K562 (cell line): ENCODE measurements around the gene NLGN2. TPM values are rescaled to one million over a fixed set of nuclear protein-coding genes. Genes with fewer than 3 reads are reported as not detected.

Experiments
- CC2D1A ChIP-seq: fragments of 450-650 bp; IDR thresholded peaks from 2 replicates; pipeline ENCODE4 v1.6.1; 2017; ENCODE audit warnings: mild to moderate bottlenecking
- ETV5 ChIP-seq: sonication (generic); formaldehyde crosslinking; IDR thresholded peaks from 2 replicates; pipeline ENCODE4 v1.4.0; 2020; ENCODE audit warnings: low read depth, mild to moderate bottlenecking, missing genetic modification reagents
- FOS ChIP-seq: IDR thresholded peaks from 3 replicates; pipeline ENCODE4 v1.6.1; 2011; ENCODE audit not compliant: insufficient read length; ENCODE audit errors: extremely low read depth
- HIVEP1 ChIP-seq: fragments of 250-450 bp; sonication (Bioruptor Pico); IDR thresholded peaks from 2 replicates; pipeline ENCODE4 v1.4.0; 2020; ENCODE audit warnings: mild to moderate bottlenecking
- LEF1 ChIP-seq: fragments of 450-650 bp; IDR thresholded peaks from 2 replicates; pipeline ENCODE4 v1.6.1; 2016; ENCODE audit warnings: mild to moderate bottlenecking
- MTF1 ChIP-seq: fragments of 250-450 bp; sonication (Bioruptor Pico); IDR thresholded peaks from 2 replicates; pipeline ENCODE4 v1.9.0; 2021; ENCODE audit warnings: moderate library complexity, mild to moderate bottlenecking, inconsistent platforms, borderline replicate concordance
- NFE2 ChIP-seq: IDR thresholded peaks from 2 replicates; pipeline ENCODE4 v1.6.1; 2014; ENCODE audit warnings: antibody characterized with exemption, low read depth
- NFRKB ChIP-seq: fragments of 450-650 bp; IDR thresholded peaks from 2 replicates; pipeline ENCODE4 v1.6.1; 2016; ENCODE audit warnings: low read depth
- NUFIP1 ChIP-seq: fragments of 450-650 bp; IDR thresholded peaks from 2 replicates; pipeline ENCODE4 v1.6.1; 2018; ENCODE audit not compliant: partially characterized antibody
- PHB ChIP-seq: fragments of 250-450 bp; sonication (Bioruptor Pico); IDR thresholded peaks from 2 replicates; pipeline ENCODE4 v1.5.0; 2021
- PTBP1 ChIP-seq: fragments of 200-400 bp; formaldehyde crosslinking; IDR thresholded peaks from 2 replicates; pipeline ENCODE4 v1.6.1; 2017; ENCODE audit warnings: low read depth, low read length
- RBM17 ChIP-seq: fragments of 200-400 bp; formaldehyde crosslinking; IDR thresholded peaks from 2 replicates; pipeline ENCODE4 v1.6.1; 2017; ENCODE audit warnings: low read depth, mild to moderate bottlenecking, low read length, borderline replicate concordance
- RNF2 ChIP-seq: sonication (generic); IDR thresholded peaks from 2 replicates; pipeline ENCODE4 v1.6.1; 2016
- SAP30 ChIP-seq: fragments of 200-600 bp; sonication (generic); IDR thresholded peaks from 2 replicates; pipeline ENCODE4 v1.6.1; 2012; ENCODE audit warnings: borderline replicate concordance, low read depth, mild to moderate bottlenecking, moderate library complexity, low read length, control low read depth, inconsistent platforms; ENCODE audit not compliant: insufficient read depth, poor library complexity, severe bottlenecking
- SIX5 ChIP-seq, 2 experiments: IDR thresholded peaks; 2 replicates each; pipeline ENCODE4 v1.6.1; 2011; ENCODE audit warnings: low read length in 2 of 2, borderline replicate concordance in 1 of 2, low read depth in 1 of 2, mild to moderate bottlenecking in 1 of 2, moderate library complexity in 1 of 2; ENCODE audit not compliant: insufficient read depth in 1 of 2
- TOE1 ChIP-seq, 2 experiments: fragments of 450-650 bp in 1 of 2; sonication (generic) in 1 of 2; formaldehyde crosslinking in 1 of 2; IDR thresholded peaks; 2 replicates each; pipeline versions ENCODE4 v1.7.1 to v1.8.0; 2016 to 2022; ENCODE audit warnings: borderline replicate concordance in 2 of 2, mild to moderate bottlenecking in 2 of 2, antibody characterized with exemption in 1 of 2, inconsistent platforms in 1 of 2, low read depth in 1 of 2, missing genetic modification reagents in 1 of 2, moderate library complexity in 1 of 2
- ZNF311 ChIP-seq: fragments of 250-450 bp; sonication (Bioruptor Pico); IDR thresholded peaks from 2 replicates; pipeline ENCODE4 v1.4.0; 2020; ENCODE audit warnings: mild to moderate bottlenecking, moderate library complexity
- ZNF316 ChIP-seq: fragments of 450-650 bp; IDR thresholded peaks from 2 replicates; pipeline ENCODE4 v1.6.1; 2016
- ZNF354B ChIP-seq: fragments of 250-450 bp; sonication (Bioruptor Pico); IDR thresholded peaks from 2 replicates; pipeline ENCODE4 v1.4.0; 2020
- polyA plus RNA-seq, 8 experiments: library from polyadenylated mRNA; depleted of rRNA in 4 of 8; stranded (reverse) in 5 of 8; unstranded in 3 of 8; fragments of >200 nt; fragmentation: Nextera tagmentation in 2 of 8; fragmentation: Illumina TruSeq in 1 of 8; extraction: Ambion mirVana in 2 of 8; extraction: Trizol in 1 of 8; gene quantifications; 2 replicates each; pipeline versions ENCODE4 v1.2.1 to v1.2.3, GENCODE V29; 2011 to 2014; ENCODE audit warnings: inconsistent platforms in 1 of 8, missing spikeins in 1 of 8
- total RNA-seq, 7 experiments: library from RNA; depleted of rRNA in 6 of 7; stranded (reverse); fragments of >200 nt in 6 of 7; fragmentation: Illumina TruSeq in 2 of 7; extraction: Trizol in 2 of 7; gene quantifications; 2 replicates each; pipeline versions ENCODE4 v1.2.1 to v1.2.3, GENCODE V29; 2011 to 2021; ENCODE audit warnings: low replicate concordance in 1 of 7
- TF ChIP-seq, protein P1 (sequence below): sonication (generic); formaldehyde crosslinking; IDR thresholded peaks from 2 replicates; pipeline ENCODE4 v1.8.1; 2023; ENCODE audit warnings: mild to moderate bottlenecking, missing genetic modification reagents
- TF ChIP-seq, protein P2 (sequence below), 2 experiments: IDR thresholded peaks; 2 replicates each; pipeline ENCODE4 v1.6.1; 2012; ENCODE audit warnings: improper control_type of control experiment in 2 of 2, low read depth in 2 of 2, low read length in 2 of 2, borderline replicate concordance in 1 of 2
- TF ChIP-seq, protein P3 (sequence below): fragments of 250-450 bp; sonication (Bioruptor Pico); IDR thresholded peaks from 2 replicates; pipeline ENCODE4 v1.4.0; 2020; ENCODE audit warnings: mild to moderate bottlenecking, moderate library complexity, borderline replicate concordance

NLGN2 gene
- total and polyA plus RNA-seq, 9 of the 15 experiments (the other 6 are each of a cell fraction or from before 2014, with no cell fraction given): 0.11 to 7.8 (median 0.77) TPM

DNA sequence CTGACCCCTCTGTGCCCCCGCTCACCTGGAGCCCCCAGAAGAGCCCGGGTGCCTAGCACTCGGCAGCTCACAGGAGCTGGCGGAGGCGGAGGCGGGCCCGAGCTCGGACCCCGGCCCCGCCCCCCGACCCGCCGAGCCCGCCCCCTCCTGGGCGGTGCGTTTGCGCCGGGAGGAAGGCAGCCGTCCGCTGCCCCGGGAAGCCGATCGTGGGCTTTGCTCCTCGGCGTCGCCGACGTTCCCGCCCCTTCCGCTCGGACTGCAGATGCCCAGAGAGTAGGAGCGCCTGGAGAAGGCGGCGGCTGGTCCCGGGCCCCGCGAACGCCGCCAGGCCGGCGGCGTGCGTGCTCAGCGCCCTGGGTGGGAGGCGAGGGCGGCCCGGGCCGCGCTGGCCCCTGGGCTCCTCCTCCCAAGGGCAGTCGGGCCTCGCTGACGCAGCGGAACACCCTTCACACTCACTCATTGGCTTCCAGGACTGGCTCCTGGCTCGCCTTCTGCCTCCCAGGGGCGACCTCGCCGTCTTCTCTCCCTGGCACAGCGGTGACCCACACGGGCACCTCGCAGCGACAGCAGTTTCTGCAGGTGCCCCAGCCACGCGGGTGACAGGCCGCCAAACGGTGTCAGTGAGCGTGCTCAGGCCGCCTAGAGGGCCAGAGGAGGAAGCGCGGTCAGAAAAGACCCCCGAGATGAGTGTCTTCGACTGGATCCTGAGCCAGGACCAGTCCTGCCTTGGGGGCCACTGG, 13.0 kb upstream of the NLGN2 start, which contains the start of gene PLSCR3 (continued):
- no peak for TF ChIP-seq ETV5 (CRISPR knock-in tag)
- no peak for TF ChIP-seq HIVEP1 (CRISPR knock-in tag)
- TF ChIP-seq LEF1: no peak
- TF ChIP-seq RNF2: no peak
- no peak for TF ChIP-seq NFRKB
- no peak for TF ChIP-seq FOS
- no peak for TF ChIP-seq ZNF311 (CRISPR knock-in tag)
- no peak for TF ChIP-seq NUFIP1
- TF ChIP-seq, protein P1, sequence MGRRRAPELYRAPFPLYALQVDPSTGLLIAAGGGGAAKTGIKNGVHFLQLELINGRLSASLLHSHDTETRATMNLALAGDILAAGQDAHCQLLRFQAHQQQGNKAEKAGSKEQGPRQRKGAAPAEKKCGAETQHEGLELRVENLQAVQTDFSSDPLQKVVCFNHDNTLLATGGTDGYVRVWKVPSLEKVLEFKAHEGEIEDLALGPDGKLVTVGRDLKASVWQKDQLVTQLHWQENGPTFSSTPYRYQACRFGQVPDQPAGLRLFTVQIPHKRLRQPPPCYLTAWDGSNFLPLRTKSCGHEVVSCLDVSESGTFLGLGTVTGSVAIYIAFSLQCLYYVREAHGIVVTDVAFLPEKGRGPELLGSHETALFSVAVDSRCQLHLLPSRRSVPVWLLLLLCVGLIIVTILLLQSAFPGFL (CRISPR knock-in tag): no peak
- TF ChIP-seq, protein P2, sequence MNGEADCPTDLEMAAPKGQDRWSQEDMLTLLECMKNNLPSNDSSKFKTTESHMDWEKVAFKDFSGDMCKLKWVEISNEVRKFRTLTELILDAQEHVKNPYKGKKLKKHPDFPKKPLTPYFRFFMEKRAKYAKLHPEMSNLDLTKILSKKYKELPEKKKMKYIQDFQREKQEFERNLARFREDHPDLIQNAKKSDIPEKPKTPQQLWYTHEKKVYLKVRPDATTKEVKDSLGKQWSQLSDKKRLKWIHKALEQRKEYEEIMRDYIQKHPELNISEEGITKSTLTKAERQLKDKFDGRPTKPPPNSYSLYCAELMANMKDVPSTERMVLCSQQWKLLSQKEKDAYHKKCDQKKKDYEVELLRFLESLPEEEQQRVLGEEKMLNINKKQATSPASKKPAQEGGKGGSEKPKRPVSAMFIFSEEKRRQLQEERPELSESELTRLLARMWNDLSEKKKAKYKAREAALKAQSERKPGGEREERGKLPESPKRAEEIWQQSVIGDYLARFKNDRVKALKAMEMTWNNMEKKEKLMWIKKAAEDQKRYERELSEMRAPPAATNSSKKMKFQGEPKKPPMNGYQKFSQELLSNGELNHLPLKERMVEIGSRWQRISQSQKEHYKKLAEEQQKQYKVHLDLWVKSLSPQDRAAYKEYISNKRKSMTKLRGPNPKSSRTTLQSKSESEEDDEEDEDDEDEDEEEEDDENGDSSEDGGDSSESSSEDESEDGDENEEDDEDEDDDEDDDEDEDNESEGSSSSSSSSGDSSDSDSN (IDR thresholded peaks at IDR 0.05; ENCODE audit: borderline replicate concordance in 1 of 2, low read depth in 2 of 2, low read length in 2 of 2): peak in 1 of 2 experiments; percentile 57; a peak in 2 of 4 replicates
- no peak for TF ChIP-seq RBM17
- no peak for TF ChIP-seq CC2D1A
- peak; percentile 7; the same call in 1 of the 2 replicates for TF ChIP-seq NFE2
- TF ChIP-seq TOE1 (IDR thresholded peaks at IDR 0.05; ENCODE audit: borderline replicate concordance): no peak
- TF ChIP-seq TOE1 (CRISPR knock-in tag; IDR thresholded peaks at IDR 0.05; ENCODE audit: borderline replicate concordance, low read depth): no peak
- no peak for TF ChIP-seq PTBP1
- peak; percentile 53; the same call in 1 of the 2 replicates for TF ChIP-seq ZNF316
- TF ChIP-seq, protein P3, sequence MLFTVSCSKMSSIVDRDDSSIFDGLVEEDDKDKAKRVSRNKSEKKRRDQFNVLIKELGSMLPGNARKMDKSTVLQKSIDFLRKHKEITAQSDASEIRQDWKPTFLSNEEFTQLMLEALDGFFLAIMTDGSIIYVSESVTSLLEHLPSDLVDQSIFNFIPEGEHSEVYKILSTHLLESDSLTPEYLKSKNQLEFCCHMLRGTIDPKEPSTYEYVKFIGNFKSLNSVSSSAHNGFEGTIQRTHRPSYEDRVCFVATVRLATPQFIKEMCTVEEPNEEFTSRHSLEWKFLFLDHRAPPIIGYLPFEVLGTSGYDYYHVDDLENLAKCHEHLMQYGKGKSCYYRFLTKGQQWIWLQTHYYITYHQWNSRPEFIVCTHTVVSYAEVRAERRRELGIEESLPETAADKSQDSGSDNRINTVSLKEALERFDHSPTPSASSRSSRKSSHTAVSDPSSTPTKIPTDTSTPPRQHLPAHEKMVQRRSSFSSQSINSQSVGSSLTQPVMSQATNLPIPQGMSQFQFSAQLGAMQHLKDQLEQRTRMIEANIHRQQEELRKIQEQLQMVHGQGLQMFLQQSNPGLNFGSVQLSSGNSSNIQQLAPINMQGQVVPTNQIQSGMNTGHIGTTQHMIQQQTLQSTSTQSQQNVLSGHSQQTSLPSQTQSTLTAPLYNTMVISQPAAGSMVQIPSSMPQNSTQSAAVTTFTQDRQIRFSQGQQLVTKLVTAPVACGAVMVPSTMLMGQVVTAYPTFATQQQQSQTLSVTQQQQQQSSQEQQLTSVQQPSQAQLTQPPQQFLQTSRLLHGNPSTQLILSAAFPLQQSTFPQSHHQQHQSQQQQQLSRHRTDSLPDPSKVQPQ (CRISPR knock-in tag): no peak
- no peak for TF ChIP-seq SIX5 (IDR thresholded peaks at IDR 0.05; ENCODE audit: borderline replicate concordance in 1 of 2, insufficient read depth in 1 of 2, low read depth in 1 of 2, low read length in 2 of 2)
- TF ChIP-seq MTF1 (CRISPR knock-in tag): no peak
- no peak for TF ChIP-seq PHB (CRISPR knock-in tag)
- peak; percentile 56 for TF ChIP-seq SAP30
- no peak for TF ChIP-seq ZNF354B (CRISPR knock-in tag)
